HepG2 (cell line): ENCODE measurements around the gene ENTREP1. TPM values are rescaled to one million over a fixed set of nuclear protein-coding genes. Genes with fewer than 3 reads are reported as not detected.

ENCODE experiments used
- ZNF883 ChIP-seq: sonication (generic); formaldehyde crosslinking; IDR thresholded peaks from 2 replicates; pipeline ENCODE4 v1.5.1; 2020; ENCODE audit warnings: mild to moderate bottlenecking, missing genetic modification reagents; ENCODE audit errors: not compliant biosample characterization
- ZZZ3 ChIP-seq: sonication (generic); formaldehyde crosslinking; IDR thresholded peaks from 2 replicates; pipeline ENCODE4 v1.4.0; 2020; ENCODE audit warnings: missing genetic modification reagents, mild to moderate bottlenecking, borderline replicate concordance
- polyA plus RNA-seq, 8 experiments: library from polyadenylated mRNA; depleted of rRNA in 3 of 8; stranded (reverse) in 7 of 8; unstranded in 1 of 8; fragments of >200 nt; fragmentation: Illumina TruSeq in 4 of 8; extraction: Trizol in 4 of 8; gene quantifications; 2 replicates each; pipeline versions ENCODE4 v1.2.1 to v1.2.3, GENCODE V29; 2011 to 2016; ENCODE audit warnings: low read depth in 4 of 8, missing spikeins in 1 of 8, mixed read lengths in 1 of 8; ENCODE audit not compliant: insufficient read depth in 1 of 8
- total RNA-seq, 5 experiments: library from RNA; depleted of rRNA; stranded (reverse); fragments of >200 nt; fragmentation: Illumina TruSeq; extraction: Trizol; gene quantifications; 2 replicates each; pipeline ENCODE4 v1.2.3, GENCODE V29; 2016; ENCODE audit warnings: low read depth in 1 of 5
- TF ChIP-seq, protein P1 (sequence below): sonication (generic); formaldehyde crosslinking; IDR thresholded peaks from 2 replicates; pipeline ENCODE4 v1.4.0; 2020; ENCODE audit warnings: mild to moderate bottlenecking, missing genetic modification reagents
- TF ChIP-seq, protein P2 (sequence below): sonication (generic); formaldehyde crosslinking; conservative IDR thresholded peaks from 2 replicates; pipeline ENCODE4 v1.4.0; 2020; ENCODE audit warnings: missing genetic modification reagents

Gene ENTREP1
- total and polyA plus RNA-seq, 2 of the 13 experiments (the other 11 are each of a cell fraction or from before 2014, with no cell fraction given), result not detected

DNA sequence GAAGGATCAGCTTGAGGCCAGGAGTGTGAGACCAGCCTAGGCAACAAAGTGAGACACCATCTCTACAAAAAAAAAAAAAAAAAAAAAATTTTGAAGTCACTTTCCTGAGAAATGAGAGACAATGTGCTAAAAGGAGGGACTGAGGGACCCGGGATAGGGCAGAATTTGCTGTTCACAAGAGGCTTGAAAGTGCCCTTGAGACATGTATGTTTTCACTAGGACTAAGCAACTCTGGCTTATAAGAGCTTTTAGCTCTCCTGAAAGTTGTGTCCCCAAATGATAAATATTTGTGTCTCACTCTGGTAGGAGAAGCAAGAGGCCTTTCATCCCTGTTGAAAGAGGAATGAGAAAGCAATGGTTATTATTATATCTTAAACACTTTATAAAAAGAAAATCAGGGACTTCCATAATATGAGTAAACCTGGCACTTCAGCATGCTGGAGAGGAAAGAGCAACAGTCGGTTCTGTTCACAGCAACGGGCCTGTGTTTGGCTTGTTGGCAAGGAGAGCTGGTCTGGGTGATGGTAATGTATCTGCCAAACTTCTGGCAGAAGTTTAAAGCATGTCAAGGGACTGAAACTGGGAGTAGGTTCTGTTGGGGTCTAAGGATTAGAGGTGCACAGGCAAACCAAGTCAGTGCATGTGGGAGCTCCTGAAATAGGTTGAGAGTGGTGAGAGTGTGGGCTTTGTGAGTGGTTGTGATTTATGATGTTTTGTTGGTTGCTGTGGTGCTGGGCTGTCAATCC lies 32.2 kb downstream of the ENTREP1 start (continued):
- TF ChIP-seq, protein P1, sequence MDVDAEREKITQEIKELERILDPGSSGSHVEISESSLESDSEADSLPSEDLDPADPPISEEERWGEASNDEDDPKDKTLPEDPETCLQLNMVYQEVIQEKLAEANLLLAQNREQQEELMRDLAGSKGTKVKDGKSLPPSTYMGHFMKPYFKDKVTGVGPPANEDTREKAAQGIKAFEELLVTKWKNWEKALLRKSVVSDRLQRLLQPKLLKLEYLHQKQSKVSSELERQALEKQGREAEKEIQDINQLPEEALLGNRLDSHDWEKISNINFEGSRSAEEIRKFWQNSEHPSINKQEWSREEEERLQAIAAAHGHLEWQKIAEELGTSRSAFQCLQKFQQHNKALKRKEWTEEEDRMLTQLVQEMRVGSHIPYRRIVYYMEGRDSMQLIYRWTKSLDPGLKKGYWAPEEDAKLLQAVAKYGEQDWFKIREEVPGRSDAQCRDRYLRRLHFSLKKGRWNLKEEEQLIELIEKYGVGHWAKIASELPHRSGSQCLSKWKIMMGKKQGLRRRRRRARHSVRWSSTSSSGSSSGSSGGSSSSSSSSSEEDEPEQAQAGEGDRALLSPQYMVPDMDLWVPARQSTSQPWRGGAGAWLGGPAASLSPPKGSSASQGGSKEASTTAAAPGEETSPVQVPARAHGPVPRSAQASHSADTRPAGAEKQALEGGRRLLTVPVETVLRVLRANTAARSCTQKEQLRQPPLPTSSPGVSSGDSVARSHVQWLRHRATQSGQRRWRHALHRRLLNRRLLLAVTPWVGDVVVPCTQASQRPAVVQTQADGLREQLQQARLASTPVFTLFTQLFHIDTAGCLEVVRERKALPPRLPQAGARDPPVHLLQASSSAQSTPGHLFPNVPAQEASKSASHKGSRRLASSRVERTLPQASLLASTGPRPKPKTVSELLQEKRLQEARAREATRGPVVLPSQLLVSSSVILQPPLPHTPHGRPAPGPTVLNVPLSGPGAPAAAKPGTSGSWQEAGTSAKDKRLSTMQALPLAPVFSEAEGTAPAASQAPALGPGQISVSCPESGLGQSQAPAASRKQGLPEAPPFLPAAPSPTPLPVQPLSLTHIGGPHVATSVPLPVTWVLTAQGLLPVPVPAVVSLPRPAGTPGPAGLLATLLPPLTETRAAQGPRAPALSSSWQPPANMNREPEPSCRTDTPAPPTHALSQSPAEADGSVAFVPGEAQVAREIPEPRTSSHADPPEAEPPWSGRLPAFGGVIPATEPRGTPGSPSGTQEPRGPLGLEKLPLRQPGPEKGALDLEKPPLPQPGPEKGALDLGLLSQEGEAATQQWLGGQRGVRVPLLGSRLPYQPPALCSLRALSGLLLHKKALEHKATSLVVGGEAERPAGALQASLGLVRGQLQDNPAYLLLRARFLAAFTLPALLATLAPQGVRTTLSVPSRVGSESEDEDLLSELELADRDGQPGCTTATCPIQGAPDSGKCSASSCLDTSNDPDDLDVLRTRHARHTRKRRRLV (CRISPR knock-in tag), result no peak
- no peak for TF ChIP-seq ZZZ3
- no peak for TF ChIP-seq ZNF883 (CRISPR knock-in tag)
- TF ChIP-seq, protein P2, sequence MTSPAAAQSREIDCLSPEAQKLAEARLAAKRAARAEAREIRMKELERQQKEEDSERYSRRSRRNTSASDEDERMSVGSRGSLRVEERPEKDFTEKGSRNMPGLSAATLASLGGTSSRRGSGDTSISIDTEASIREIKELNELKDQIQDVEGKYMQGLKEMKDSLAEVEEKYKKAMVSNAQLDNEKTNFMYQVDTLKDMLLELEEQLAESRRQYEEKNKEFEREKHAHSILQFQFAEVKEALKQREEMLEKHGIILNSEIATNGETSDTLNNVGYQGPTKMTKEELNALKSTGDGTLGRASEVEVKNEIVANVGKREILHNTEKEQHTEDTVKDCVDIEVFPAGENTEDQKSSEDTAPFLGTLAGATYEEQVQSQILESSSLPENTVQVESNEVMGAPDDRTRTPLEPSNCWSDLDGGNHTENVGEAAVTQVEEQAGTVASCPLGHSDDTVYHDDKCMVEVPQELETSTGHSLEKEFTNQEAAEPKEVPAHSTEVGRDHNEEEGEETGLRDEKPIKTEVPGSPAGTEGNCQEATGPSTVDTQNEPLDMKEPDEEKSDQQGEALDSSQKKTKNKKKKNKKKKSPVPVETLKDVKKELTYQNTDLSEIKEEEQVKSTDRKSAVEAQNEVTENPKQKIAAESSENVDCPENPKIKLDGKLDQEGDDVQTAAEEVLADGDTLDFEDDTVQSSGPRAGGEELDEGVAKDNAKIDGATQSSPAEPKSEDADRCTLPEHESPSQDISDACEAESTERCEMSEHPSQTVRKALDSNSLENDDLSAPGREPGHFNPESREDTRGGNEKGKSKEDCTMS, result no peak
